Dermis blood vessel endothelial cell (primary cell): ENCODE data around the gene VTA1. TPM values are rescaled to one million over a fixed set of nuclear protein-coding genes. Genes with fewer than 3 reads are reported as not detected.
A peak's percentile ranks its signal among the peaks of the same experiment; 100 is the strongest.
"Not testable (repeated sequence)": the region's sequence is repeated elsewhere in the genome, so short reads cannot be mapped to it uniquely, and the experiment has no call there.

Source experiments
- DNase-seq: peaks from one replicate; pipeline ENCODE4 v3.0.0; 2010
- total RNA-seq: library from RNA; depleted of rRNA; stranded (reverse); fragments of >200 nt; gene quantifications from 2 replicates; pipeline ENCODE4 v1.2.3, GENCODE V29; 2014

VTA1 gene
- total RNA-seq, 1 donor from 2014 or later = 28.2 TPM

- DNase-seq = no peak
These were observed 25.7 kb downstream of the VTA1 start for GRCh38 chr6:142172758-142173157.

- DNase-seq = no peak
These were observed 26.9 kb downstream of the VTA1 start for GRCh38 chr6:142173980-142174379.

GRCh38 chr6:142174703-142175102, 27.6 kb downstream of the VTA1 start:
- no peak for DNase-seq

GRCh38 chr6:142178129-142178528, 31.1 kb downstream of the VTA1 start:
- no peak for DNase-seq

GRCh38 chr6:142182004-142182403, 34.9 kb downstream of the VTA1 start:
- DNase-seq = no peak

- DNase-seq = no peak
These were observed 36.3 kb downstream of the VTA1 start for GRCh38 chr6:142183351-142183750.

- DNase-seq = no peak
These were observed 37.2 kb downstream of the VTA1 start for GRCh38 chr6:142184307-142184706.

- DNase-seq = no peak
These were observed 38.6 kb downstream of the VTA1 start for GRCh38 chr6:142185641-142186040.

- peak; percentile 78 for DNase-seq
These were observed 40.1 kb downstream of the VTA1 start for GRCh38 chr6:142187209-142187608.

- DNase-seq = not testable (repeated sequence)
These were observed 41.3 kb downstream of the VTA1 start for GRCh38 chr6:142188341-142188740.

GRCh38 chr6:142189057-142189456, 42.0 kb downstream of the VTA1 start:
- no peak for DNase-seq

- DNase-seq = no peak
These were observed 45.3 kb downstream of the VTA1 start for GRCh38 chr6:142192343-142192742.

- no peak for DNase-seq
These were observed 46.6 kb downstream of the VTA1 start for GRCh38 chr6:142193621-142194020.

- no peak for DNase-seq
These were observed 48.9 kb downstream of the VTA1 start for GRCh38 chr6:142195862-142196541.

- DNase-seq = peak; percentile 32
These were observed 54.0 kb downstream of the VTA1 start for GRCh38 chr6:142200846-142201628.

- peak; percentile 86 for DNase-seq
These were observed 60.3 kb downstream of the VTA1 start for GRCh38 chr6:142207265-142207877.

- DNase-seq = peak; percentile 68
These were observed 63.5 kb downstream of the VTA1 start for GRCh38 chr6:142210606-142211005.

GRCh38 chr6:142213402-142213801, 66.3 kb downstream of the VTA1 start:
- no peak for DNase-seq

GRCh38 chr6:142218446-142218845, 71.4 kb downstream of the VTA1 start:
- no peak for DNase-seq

GRCh38 chr6:142222022-142222421, 75.0 kb downstream of the VTA1 start:
- no peak for DNase-seq

GRCh38 chr6:142223938-142224337, 76.9 kb downstream of the VTA1 start:
- no peak for DNase-seq

GRCh38 chr6:142225115-142225514, 78.1 kb downstream of the VTA1 start:
- DNase-seq = no peak

- no peak for DNase-seq
These were observed 78.5 kb downstream of the VTA1 start for GRCh38 chr6:142225552-142225951.

GRCh38 chr6:142226731-142227130, 79.7 kb downstream of the VTA1 start:
- DNase-seq = no peak
